GM19240 (cell line): ENCODE data around the gene CEP78.
"Not testable (repeated sequence)": the region's sequence is repeated elsewhere in the genome, so short reads cannot be mapped to it uniquely, and the experiment has no call there.

Experiments
- DNase-seq: peaks from one replicate; pipeline ENCODE4 v3.0.0; 2011; ENCODE audit warnings: low spot score; ENCODE audit not compliant: insufficient read length

The CEP78 gene

DNA sequence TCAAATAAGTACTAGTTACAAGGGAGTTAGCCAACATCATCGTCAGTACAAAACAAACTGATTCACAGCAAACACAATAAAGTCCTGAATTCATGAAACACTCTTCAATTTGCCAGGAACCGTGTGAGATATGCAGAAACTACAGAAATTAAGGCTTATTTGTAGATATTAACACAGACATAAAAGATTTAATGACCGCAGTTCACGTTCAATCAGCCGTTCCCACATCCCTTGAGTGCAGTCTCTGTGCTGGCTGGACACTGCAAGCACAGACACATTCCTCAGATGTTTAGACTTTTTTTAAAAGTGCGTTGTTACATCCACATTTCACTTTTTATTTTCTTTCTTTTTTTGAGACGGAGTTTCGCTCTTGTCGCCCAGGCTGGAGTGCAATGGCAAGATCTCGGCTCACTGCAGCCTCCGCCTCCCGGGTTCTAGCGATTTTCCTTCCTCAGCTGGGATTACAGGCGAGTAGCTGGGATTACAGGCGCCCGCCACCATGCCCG, 566 bp upstream of the CEP78 start:
- no peak for DNase-seq

DNA sequence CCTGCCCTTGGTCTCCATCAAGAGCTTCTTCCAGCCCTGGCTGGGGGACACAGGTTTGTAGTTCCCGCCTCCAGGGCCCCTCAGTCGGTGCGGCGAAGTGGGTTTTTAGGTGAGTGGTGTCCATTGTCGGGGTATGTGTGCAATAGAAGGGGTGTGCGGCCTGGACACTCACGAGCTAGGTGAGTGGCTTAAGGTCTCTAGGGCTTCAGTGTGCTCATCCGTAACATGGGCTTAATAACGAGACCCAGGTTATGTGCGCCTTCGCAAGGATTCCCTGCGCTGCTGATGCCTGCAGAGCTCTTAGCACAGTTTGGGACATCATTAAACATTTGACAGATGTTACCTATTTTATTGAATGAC, 656 bp downstream of the CEP78 start:
- DNase-seq: no peak

DNA sequence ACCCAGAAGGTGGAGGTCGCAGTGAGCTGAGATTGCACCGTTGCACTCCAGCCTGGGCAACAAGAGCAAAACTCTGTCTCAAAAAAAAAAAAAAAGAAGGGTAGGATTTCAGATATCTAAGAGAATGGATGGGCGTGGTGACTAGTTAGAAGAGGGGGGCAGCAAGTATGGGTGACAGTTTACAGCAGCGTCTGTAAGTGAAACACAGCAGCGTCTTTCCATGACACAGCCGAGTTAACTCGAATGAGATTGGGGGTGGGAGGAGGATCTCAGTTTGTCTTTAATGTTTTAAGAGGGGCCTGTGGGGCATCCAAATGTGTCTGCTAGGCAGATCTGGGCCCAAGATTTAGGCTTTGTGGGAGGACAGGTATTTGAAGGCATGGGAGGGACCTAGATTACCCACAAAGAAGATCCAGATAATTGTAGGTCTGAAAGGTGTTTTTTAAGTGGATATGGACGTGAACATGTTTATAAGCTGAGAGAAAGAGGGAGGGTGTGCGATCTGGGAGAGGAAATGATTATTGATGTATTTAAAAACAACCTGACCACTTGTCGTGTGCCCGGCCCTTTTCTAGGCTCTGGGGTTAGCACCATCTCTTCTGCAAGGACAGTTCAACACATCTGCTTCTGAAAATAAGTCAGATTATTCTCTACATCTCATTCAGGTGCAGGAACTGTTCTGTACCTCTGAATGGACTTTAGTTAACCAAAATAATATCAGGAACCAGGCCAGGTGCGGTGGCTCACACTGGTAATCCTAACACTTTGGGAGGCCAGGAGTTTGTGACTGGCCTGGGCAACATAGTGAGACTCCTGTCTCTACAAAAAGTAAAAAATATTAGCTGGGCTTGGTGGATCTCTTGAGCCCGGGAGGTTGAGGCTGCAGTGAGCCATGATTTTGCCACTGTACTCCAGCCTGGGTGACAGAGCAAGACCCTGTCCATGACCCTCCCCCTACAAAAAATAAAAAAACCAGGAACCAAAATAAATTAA, 2.5 kb downstream of the CEP78 start:
- no peak for DNase-seq

DNA sequence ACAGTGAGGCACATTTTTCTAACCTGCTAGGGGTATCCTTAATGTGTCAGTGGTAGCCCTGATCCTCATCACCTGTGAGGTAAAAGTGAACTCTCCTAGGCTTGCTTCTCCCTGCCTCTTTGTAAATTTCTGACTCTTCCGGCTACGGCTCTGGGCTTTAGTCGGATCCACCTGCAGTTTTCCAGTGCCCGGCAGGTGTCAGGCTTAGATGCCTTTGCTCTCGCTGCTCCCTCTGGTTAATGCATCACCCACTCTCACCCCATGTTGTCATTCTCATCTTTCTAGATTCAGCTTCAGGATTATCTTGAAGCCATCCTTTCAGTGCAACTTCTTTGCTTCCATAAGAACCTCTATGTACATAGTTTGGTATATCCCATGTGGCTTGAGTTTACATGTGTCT, 3.6 kb downstream of the CEP78 start:
- no peak for DNase-seq

DNA sequence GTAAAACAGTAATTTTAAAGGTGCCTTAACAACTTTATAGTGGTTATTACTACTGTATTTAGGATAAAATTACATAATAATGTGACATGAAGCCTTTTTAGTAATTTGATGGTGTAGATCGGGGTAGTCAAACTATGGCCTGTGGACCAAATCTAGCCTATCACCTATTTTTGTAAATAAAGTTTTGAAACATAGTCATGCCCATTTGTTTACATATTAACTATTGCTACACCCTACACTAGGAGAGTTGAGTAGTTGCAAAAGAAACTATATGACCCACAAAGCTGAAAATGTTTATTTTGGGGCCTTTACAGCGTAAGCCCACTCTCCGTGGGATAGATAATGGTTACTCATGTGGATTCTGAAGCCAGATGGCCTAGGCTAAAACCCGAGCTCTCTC, 6.2 kb downstream of the CEP78 start:
- DNase-seq: no peak

DNA sequence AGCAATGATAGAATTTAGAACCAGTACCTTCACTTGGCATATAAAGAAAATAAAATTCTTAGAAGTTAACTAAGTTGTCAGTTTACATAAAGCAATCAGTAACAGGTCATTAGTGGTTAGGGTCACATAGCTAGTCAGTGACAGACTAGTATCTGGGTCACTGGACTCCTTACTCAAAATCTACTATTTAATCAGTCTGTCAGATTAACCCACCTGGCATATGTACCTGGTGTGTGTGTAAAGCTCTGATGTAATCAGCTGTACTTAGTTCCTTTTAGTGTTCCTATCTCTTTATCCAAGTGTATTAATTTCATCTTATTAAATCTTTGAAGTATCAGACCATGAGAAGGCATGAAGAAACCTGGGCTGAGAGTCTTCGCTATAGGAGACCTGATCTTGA, 7.3 kb downstream of the CEP78 start:
- DNase-seq: no peak

DNA sequence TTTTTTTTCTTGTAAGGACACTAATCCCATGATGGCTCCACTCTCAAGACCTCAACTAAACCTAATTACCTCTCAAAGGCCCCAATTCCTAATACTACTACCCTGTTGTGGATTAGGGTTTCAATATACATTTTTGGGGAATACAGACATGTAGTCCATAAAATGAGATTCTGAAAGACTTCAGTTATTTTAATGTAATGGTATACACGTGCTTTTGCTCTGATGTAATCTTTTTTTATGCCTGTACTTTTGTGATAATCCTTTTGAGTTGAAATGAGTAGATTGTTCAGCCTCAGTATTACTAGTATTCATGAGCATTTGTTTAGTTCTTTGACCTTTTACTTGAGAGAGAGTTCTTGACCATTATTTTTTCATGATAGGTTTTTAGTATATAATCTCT, 9.5 kb downstream of the CEP78 start:
- no peak for DNase-seq

DNA sequence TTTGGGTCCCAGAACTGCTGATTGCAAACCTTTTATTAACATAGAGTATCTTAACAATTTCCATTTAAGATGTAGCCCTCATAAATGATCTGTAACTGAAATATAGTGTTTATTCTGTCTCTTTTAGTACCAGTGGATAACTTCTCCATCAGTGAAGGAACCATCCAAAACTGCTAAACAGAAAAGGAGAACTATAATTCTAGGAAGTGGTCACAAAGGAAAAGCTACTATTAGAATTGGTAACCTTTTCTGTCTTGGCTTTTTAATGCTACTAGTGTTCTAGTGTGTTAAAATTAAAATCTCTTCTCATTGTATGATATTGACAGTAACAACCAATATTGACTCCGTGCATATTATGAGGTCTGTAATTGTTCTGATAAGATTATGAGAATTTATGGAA, 12.8 kb downstream of the CEP78 start:
- DNase-seq: no peak

DNA sequence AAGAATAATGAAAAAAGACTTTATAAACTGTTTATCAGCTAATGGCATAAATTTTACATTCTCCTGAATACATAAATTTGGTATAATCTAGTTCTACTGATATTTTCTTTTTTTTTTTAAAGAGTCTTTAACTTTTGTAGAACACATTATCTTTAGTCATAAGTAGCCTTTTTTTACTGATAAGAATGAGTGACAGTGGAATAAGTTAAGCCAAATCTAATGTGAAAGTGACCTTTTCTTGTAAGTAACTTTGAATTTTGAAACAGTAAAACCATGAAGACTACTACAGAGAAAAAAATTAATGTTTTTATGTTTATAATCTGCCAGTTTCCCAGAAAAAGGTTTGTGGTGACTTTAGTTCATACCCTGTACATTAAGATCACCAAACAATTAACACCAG, 13.7 kb downstream of the CEP78 start:
- no peak for DNase-seq

DNA sequence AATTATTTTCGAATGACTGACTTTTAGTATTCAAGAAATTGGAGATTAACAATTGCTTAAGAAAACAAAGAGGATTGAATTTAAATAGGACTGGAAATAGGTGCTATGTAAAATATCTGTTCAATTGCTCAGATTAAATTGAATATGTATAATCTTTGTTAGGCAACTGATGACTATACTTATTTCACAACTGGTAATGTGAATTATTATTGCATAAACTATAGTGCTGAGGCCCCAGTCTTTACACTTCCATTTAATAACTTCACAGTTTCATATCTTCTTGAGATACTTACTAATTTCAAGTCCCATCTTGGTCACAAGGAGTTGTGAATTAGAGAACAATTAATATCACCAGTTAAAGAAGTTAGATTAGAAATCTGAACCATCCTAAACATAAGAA, 16.7 kb downstream of the CEP78 start:
- no peak for DNase-seq

DNA sequence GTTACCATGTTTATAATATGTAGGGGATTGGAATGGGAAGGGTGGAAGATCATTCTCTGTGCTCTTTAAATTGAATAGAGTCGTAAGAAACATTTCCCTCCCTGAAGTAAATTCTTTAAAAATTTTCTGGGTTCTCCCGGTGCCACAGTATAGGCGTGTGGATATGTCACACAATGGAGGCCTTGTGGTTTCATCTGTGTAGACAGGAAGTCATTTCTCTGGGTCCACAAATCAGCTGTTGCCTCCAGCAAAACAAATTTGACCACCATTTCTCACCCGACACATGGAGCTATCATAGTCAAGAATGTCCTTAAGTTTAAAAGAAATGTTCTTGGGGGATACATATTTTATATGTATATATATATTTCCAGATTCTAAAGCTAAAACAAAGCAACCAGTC, 17.4 kb downstream of the CEP78 start:
- no peak for DNase-seq

DNA sequence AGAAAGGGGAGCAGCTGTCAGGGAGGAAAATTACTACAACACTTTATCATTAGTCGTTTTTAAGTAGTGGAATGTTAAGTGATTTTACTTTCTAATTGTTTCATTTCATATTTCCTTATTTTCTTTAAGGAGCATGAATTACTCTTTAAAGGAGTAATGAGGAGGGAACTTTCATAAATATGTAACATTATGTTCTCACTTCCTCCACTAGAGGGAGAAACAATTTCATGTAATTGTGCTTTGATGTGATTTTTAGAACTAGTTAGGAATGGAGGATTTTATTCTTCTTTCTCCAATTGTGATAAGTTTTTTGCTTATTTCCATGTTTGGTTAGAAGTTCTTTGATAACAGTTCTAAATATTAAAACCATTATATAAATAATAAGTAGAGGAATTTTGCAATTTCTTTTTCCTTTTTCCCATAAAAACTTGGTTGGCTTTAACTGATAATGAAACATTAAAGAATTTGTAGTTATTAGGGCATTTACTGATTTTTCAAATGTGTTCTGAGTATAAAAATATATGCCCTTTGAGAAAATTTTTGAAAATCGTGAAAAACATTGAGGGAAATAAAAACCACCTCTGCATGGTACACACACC, 25.6 kb downstream of the CEP78 start:
- DNase-seq: no peak

DNA sequence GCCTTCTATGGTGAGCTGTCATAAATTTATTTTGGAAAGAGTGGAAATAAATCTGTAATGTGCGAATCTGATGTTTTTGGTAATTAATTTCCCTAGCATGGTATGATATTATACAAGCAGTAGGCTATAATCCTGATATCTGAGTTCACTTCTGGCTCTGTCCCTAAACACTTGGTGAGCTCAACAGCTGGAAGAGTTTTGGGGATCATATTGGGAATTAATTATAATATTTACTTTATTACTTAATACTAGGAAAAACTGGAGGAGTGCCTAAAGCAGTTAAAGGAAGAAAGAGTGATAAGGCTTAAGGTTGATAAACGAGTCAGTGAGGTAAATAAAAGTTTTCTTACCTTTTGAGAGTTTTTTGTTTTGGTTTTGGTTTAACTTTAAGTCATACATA, 26.8 kb downstream of the CEP78 start:
- DNase-seq: no peak

DNA sequence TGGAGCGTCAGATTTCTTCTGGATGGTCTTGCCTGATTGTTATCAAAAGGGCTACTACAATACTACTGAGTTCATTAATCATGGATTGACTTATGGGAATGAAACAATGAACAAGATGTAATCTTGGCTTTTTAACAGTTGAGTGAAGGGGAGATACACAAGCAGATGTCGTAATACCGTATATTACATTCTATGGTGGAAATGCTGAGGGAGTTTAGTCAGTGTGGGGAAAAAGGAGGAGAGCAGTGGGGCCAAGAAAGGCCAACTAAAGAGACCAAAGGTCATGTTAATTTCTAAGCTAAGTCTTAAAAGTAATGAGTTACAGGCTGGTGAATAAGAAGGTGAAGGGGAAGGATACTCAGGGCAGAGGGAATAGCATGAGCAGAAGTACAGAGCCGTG, 32.0 kb downstream of the CEP78 start:
- no peak for DNase-seq

DNA sequence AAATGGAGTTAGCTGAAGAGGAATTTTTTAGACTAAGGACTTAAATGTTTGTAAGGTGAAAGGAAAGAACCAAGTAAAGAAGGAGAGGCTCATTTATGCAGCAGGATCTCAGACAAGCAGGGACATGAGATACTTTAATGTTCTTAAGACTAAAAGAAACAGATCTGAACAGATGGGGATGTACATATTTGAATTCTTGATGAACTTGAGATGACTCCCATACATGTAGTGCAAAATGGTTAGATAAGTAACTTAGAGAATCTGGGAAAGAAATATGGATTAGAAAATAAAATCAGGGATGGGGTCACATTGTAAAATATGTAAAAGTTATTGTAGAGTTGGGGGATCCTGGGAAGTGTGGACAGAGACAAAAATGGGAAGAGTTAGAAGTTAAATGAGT, 33.9 kb downstream of the CEP78 start:
- no peak for DNase-seq

DNA sequence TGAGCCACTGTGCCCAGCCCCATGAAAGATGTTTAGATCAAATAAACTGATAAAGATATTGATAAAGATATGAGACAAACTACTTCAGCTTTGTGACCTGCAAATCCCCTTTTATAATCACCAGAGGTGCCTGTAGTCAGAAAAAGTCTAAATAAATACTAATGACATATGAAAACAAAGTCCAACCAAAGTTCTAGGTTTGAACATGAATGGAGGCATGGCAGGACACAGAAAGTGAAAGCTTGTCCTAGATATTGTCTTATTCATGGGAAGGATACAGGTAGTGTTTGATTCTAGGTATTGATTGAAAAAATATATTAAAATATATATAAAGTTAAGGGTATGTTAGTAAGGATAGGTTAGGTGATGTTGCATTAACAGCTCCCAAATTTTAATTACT, 36.4 kb downstream of the CEP78 start:
- DNase-seq: no peak

DNA sequence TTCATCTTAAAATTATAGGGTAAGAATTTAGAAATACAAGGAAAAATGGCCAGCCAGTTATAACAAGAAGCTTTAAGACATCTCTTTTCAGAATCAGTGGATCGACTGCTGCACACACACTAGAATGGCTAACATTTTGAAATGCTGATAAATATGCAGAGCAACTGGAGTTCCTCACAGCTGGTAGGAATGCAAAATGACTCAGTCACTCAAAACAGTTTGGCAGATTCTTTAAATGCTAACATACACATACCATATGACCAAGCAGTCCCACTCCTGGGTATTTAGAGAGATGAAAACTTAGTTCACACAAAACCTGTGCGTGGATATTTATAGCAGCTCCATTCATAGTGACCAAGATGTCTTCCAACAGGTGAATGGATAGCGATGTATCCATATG, 37.9 kb downstream of the CEP78 start:
- DNase-seq: no peak

DNA sequence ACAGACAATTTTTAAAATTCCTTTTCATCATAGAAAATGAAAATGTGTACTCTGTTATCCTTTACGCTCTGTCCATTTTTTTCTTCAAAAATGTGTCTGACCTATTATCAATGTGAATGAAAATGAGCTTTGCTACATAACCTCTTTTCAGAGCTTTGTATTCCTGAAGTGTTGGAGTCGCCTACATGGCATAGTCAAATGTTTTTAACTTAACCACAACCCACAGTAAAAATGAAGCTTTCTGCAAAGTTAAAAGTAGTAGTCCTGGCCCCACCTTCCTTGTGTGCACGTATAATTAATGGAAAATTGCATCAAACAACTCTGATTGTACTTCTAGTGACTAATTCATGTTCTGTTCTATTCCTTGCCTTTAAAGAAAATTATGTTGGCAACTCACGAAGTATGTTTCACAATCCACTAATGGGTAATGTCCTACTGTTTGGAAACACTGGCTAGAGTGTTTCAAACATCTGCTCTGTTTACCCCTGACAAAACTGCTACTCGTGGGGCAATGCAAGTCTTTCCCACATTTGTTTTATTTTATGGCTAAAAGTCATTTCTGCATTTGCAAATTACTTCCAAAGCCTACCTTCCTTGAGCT, 42.4 kb downstream of the CEP78 start:
- DNase-seq: no peak

DNA sequence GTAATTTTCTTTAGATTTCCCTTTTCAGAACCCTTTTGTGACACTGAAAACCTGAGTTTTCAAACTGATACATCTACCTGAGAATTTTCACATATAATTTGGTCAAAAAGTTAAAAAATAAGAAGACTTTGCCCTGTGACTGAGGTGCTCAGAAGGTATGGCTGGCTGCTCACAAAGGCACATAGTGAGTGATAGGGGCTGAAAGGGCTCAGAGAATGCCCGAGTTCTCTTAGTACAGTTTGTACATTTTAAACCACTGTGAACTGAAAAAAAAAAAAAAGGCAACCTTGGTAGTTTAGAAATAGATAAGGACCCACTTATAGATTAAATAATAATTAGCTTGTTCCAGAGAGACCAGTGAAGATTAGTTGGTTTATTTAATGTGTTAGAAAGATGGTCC, 42.9 kb downstream of the CEP78 start:
- DNase-seq: no peak

DNA sequence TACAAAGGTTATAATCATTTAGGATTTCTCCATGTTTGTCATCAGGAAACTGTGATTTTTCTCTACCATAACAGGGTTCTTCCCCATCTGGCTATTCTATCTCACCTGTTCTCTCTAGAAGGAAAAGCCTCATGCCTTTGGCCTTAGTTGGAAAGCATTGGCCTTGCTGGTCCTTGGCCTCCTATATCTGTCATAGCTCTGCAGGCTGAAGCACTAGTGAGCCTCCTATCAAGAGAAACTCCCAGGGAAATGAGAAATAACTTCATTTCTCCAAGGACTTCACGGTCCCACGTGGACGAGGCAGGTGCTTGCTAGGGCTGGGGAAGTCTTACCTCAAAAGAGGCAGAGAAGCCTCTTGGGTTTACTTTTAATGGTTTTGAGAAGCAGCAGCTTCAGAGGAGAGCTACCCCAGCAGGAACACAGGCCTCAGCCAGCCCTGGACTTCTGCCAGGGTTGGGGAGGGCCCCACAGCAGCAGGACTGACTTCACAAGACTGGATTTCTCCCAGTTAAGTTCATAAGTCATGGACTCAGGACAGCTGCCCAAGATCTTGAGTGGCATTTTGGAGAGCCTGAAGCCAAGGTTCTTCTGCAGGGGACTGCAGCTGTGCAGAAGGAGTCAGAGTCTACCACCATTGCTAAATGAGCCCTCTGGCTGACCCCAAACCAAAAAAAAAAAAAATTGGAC, 45.2 kb downstream of the CEP78 start:
- no peak for DNase-seq

DNA sequence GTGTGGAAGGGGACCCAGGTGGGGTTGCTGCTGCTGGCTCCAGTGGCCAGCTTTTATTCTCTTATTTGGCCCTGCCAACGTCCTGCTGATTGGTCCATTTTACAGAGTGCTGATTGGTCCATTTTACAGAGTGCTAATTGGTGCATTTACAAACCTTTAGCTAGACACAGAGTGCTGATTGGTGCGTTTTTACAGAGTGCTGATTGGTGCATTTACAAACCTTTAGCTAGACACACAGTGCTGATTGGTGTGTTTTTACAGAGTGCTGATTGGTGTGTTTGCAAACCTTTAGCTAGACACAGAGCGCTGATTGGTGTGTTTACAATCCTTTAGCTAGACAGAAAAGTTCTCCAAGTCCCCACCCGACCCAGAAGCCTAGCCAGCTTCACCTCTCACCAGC, 48.3 kb downstream of the CEP78 start:
- DNase-seq: not testable (repeated sequence)

DNA sequence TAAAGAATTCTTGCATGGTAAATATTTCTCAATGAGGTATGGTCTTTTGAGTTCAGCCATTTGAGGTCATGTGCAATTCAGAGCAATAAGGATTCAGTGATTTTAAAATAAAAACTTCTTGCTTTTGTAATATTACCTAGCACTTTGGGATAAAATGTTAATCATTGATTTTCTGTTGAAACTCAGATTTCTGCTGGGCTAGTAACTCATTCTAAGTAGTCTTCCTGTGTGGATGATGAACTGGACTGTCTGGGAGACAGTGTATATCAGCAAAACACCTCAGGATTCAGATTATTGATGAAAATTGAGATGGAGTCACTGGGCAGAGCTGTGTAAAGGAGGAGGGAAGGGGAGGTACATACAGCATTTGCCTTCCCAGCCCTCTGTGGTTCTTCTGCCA, 50.2 kb downstream of the CEP78 start:
- no peak for DNase-seq
